Embryonic facial prominence (tissue), 1 donor: ENCODE results near the gene TP53RK.

Experiments
- DNase-seq: peaks from one replicate; pipeline ENCODE4 v3.0.0-alpha.2; 2016; ENCODE audit errors: extremely low spot score

Gene TP53RK

GRCh38 chr20:46706242-46706641 lies 17.0 kb upstream of the TP53RK start:
- DNase-seq = no peak

DNA sequence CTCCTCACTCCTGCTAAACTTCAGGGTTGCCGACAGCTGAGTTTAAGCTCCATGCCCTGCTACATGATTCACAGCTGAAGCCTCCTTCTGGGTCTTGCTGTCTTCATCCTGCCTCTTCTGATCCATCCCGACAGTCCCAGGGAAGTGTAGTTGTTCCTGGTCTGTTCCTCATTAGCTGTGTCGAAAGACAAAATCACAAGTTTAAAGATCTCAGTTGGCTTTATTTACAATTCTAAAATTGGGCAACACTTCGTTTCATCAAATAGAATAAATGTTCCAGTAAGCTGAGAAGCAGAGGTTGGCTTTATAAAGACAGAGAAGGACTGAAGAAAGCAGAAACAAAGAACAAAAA lies 16.1 kb upstream of the TP53RK start:
- no peak for DNase-seq

- DNase-seq = no peak
Measured at GRCh38 chr20:46704714-46705377, 15.6 kb upstream of the TP53RK start.

DNA sequence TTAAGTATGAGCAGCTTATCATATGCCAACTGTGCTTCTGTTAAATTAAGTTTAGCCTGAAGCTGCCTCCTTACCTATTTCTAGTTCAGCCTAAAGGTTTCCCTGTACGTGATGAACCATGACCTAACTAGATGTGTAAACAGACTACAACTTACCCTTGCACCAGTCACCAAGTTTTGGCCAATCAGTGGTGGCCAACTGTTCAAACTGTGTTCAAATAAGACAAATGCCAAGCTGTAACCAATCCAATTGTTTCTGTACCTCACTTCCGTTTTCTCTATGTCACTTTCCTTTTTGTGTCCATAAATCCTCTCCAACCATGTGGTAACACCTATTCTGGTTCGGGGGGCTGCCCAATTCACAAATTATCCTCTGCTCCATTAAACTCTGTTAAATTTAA lies 14.2 kb upstream of the TP53RK start:
- no peak for DNase-seq

DNA sequence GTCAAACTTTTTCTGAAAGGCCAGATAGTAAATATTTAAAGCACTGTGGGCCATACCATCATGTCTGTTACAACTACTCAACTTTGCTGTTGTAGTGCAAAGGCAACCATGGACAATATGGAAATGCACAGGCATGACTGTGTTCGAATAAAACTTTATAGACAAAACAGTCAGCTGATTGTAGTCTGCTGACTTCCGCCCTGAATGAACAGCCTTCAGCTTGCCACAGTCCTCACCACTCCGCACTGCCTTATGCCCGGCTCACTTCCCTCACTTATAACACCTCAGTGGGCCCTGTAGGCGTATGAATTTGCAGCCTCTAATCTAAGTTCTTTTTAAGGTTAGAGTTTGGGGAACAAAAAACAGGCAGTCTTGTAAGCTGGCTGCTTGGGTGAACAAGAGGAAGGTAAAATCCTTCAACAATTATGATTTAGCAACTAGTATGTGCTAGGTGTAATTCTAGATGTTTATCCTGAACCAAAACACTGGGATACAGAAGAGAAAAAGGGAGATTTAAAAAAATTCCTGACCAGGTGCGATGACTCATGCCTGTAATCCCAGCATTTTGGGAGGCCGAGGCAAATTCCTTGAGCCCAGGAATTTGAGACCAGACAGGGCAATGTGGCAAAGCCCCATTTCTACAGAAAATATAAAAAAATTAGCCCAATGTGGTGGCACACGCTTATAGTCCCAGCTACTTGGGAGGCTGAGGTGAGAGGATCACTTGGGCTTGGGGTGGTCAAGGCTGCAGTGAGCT lies 13.4 kb upstream of the TP53RK start:
- DNase-seq = no peak

DNA sequence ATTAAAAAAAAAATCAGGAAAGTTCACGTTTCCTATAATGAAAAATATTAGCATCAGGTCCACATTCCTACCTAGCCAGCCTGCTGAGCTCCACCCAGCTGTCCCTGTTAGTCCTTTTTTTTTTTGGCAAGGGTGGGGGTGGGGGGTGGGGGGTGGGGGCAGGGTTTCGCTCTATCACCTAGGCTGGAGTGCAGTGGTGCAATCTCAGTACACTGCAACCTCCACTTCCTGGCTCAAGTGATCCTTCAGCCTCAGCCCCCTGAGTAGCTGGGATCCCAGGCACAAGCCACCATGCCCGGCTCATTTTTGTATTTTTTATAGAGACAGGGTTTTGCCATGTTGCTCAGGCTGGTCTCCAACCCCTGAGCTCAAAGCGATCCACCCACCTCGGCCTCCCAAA lies 12.7 kb upstream of the TP53RK start:
- no peak for DNase-seq

- no peak for DNase-seq
Measured at GRCh38 chr20:46701556-46701955, 12.3 kb upstream of the TP53RK start.

DNA sequence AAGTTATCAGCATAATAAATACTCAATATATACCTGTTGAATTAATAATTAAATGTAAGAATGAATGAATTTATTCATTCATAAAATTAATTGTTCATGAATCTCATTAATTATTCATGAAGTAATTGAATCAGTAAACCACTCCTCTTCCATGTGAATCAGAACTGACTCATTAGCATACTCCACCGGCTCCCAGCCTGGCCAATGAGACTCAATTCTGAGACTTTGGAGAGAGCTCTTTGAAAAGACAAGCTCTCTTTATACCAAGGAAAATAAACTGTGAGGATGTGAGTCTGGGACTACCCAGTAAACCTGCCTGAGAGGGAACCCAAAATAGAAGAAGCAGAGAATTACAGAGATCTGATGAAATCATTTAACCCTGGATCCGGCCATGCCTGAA lies 11.8 kb upstream of the TP53RK start:
- no peak for DNase-seq

- no peak for DNase-seq
Measured at GRCh38 chr20:46700481-46700880, 11.2 kb upstream of the TP53RK start.

- no peak for DNase-seq
Measured at GRCh38 chr20:46699651-46700359, 10.6 kb upstream of the TP53RK start.

DNA sequence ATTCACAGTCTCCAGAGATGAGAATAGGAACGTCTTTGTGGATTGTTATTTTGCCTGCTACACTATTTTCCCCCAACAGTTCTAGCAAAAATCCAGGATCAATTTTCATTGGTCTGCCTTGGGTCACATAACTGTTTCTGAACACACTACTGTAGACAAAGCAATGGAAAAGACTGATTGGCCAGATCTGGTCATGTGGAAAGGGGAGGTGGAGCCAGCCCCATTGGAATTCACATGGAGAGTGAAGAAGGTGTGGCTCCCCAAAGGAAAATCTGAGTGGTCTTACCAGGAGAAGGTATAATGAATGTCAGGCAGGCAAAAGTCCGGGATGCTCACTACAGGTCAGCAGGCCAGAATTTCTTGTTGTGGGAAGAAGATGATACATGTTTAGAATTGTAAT lies 9.5 kb upstream of the TP53RK start:
- no peak for DNase-seq

DNA sequence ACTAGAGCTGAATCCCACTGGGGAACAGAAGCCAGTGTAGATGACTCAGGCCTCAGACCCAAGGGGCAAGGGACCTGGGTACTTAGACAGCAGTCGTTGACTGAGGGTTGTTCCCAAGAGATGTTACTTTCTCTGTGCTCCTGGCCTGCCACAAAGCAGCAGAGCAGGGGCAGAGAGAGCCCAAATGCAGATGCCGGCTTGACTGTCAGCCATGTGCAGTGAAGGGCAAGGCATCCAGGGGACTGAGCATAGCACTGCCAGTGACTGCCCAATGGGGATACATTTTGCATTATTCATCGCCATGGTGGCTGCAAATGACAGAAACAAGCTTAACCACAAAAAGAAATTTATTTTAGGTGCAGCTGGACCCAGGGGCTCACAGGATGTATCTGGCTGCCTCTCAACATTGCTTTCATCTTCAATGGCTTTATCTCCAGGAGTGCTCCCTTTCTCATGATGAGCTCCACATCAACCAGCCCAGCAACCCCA lies 7.6 kb upstream of the TP53RK start:
- no peak for DNase-seq

GRCh38 chr20:46695892-46696291 lies 6.6 kb upstream of the TP53RK start:
- peak; percentile 70 for DNase-seq

- no peak for DNase-seq
Measured at GRCh38 chr20:46694484-46694883, 5.2 kb upstream of the TP53RK start.

- DNase-seq = no peak
Measured at GRCh38 chr20:46691196-46691595, 2.0 kb upstream of the TP53RK start.

DNA sequence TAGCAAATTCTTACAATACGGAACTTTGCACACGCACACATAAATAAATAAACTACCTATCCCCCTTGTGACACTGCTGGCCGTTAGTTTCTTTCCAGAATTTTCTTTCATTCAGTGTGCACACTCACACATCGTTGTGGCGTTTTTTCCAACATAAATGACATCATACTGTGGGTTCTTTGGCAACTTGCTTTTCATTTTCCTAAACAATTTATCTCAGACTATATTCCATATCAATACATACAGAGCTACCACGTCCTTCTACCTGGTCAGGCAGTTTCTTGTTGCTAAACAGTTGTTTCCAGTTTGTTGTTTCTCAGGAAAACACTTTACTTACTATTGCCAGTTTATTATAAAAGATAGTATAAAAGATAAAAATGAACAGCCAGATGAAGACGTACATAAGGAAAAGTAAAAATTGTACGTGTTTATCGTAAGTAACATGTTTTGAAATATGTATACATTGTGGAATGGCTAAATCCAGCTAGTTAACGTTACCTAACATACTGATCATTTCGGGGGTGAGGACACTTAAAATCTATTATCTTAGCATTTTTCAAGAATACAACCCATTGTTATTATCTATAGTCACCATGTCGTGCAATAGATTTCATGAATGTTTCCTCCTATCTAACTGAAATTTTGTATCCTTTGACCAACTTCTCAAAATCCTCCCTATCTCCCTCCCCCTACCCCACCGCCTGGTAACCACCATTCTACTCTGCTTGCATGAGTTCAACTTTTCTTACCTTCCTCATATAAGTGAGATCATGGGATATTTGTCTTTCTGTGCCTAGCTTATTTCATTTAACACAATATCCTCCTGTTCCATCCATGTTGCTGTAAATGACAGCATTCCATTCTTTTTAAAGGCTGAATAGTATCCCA lies 1.2 kb upstream of the TP53RK start:
- no peak for DNase-seq

DNA sequence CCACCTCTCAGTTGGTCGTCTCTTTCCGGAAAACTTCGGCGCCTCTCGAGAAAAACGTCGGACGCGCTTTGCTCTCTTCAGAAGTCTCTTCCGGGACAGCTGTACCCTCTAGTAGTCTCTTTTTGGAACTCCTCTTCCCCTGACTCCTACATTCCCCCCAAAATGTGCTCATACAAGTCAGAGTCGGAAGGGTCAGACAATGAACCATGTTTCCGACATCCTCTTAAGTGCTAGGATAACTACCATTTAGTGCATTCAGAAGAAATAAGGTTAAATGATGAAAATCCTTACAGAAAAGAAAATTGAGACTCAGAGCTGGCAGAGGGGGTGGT lies 476 bp upstream of the TP53RK start:
- DNase-seq = no peak

GRCh38 chr20:46688151-46689081 lies 828 bp downstream of the TP53RK start:
- DNase-seq = no peak

DNA sequence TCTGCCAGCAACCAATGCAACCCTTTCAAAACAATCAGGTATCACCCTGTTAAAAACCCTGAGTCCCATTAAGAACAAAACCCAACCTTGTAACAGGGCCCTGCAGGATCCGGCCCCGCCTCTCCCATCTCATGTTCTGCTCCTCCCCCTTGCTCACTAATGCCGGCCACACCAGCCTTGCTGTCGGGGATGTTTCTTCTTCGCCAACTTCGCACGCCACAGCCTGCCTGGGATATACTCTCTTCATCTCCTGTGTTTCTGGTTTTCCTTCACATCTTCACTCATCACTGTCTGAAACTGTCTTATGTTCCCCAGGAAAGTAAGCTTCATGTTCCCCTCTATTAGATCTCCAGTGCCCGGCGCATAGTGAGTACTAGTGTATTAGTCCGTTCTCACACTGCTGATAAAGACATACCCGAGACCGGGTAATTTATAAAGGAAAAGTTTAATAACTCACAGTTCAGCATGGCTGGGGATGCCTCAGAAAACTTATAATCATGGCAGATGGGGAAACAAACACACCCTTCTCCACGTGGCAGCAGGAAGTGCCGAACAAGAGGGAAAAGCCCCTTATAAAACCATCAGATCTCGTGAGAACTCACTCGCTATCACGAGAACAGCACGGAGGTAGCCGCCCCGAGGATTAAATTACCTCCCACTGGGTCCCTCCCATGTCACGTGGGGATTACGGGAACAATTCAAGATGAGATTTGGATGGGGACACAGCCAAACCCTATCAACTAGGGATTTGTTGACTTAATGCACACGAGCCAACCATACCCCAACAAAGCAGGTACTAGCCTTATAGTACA lies 5.1 kb downstream of the TP53RK start:
- DNase-seq = no peak

GRCh38 chr20:46683668-46683938 lies 5.6 kb downstream of the TP53RK start:
- no peak for DNase-seq
